AG04449 (cell line): ENCODE measurements around the gene GLDC.

Source experiments
- CTCF ChIA-PET: fragments of 350-600 bp; formaldehyde crosslinking; extraction: SDS; loops from one replicate; lab custom pipeline; 2021; ENCODE audit warnings: antibody characterized with exemption; lab: Yijun Ruan, JAX
- POLR2A ChIA-PET: fragments of 400-600, 350-600 bp; formaldehyde crosslinking; extraction: SDS; loops from one replicate; lab custom pipeline; 2020; ENCODE audit warnings: antibody characterized with exemption, inconsistent platforms; lab: Yijun Ruan, JAX
- DNase-seq: peaks from one replicate; pipeline ENCODE4 v3.0.0-alpha.2; 2010; ENCODE audit warnings: low read depth, low spot score
- H3K4me3 ChIP-seq: 2 replicates; pipeline ENCODE4 v1.5.1; 2011; ENCODE audit warnings: low read depth, mild to moderate bottlenecking, control low read depth, low read length
- CTCF ChIP-seq: IDR thresholded peaks from one replicate; pipeline ENCODE4 v1.5.1; 2011; ENCODE audit warnings: mild to moderate bottlenecking, moderate library complexity, low read length, control low read depth, inconsistent platforms; ENCODE audit not compliant: insufficient read depth; ENCODE audit errors: missing control alignments

The GLDC gene

DNA sequence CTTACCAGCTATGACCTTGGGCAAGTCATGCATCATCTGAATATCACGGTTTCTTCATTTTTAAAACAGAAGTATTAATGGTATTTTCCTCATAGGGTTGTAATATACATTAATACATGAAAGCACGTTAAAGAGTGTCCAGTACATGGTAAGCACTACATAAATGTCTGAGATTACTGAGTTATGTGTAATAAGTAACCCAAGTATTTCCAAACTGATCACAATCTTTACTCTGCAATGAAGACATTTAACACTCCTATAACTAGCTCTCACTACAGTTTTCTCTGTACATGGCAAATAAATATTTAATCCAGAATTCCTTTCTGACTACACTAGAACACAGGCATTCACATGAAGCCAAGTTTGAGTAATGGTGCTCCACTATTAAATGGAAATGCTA, 4.0 kb downstream of the GLDC start:
- DNase-seq, result no peak
- no peak for TF ChIP-seq CTCF
- H3K4me3 ChIP-seq, result no peak overlapping the region
- CTCF ChIA-PET, result no interaction called here
- POLR2A ChIA-PET, result interaction anchor here (0.5 kb wide), 1 partner anchor 228 kb away, joined by 3 read pairs; the partner anchor contains the start of gene UHRF2

DNA sequence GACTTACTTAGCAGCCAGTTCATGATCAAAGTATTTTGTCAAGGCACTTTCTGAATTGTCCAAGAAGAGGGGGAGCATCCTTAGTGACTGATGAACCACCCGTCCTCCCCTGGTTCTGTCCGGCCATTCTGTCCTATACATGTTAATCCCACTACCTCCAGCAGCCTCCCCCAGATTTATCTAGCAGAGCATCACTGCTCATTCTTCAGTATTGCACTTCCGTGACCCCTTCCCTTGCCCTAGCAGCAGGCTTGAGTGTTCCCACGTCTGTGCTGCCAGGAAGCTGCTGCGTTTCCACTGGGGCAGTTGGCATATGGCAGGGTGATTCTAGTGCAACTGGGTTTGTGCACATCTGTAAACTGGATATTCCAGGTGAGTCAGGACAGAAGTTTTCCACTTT, 4.5 kb downstream of the GLDC start:
- CTCF ChIA-PET, result interaction anchor here (0.6 kb wide), 1 partner anchor 128 kb away, joined by 3 read pairs; no protein-coding TSS in a partner anchor
- no peak overlapping the region for H3K4me3 ChIP-seq
- no peak for DNase-seq
- no peak for TF ChIP-seq CTCF
- POLR2A ChIA-PET, result interaction anchor here (0.5 kb wide), 1 partner anchor 228 kb away, joined by 3 read pairs; the partner anchor contains the start of gene UHRF2

GRCh38 chr9:6640268-6641051, 5.1 kb downstream of the GLDC start:
- TF ChIP-seq CTCF, result no peak
- DNase-seq, result no peak
- no peak overlapping the region for H3K4me3 ChIP-seq
- POLR2A ChIA-PET, result no interaction called here
- CTCF ChIA-PET, result interaction anchor here (0.6 to 1.1 kb wide), 2 partner anchors 27 to 128 kb away, joined by 3 read pairs; no protein-coding TSS in a partner anchor

GRCh38 chr9:6639622-6640021, 5.9 kb downstream of the GLDC start:
- ChIA-PET CTCF (interaction anchor here (1.1 kb wide), 1 partner anchor 28 kb away, joined by 3 read pairs; no protein-coding TSS in a partner anchor), POLR2A (no interaction called here)
- no peak for DNase-seq
- no peak for TF ChIP-seq CTCF
- no peak overlapping the region for H3K4me3 ChIP-seq

GRCh38 chr9:6634444-6634843, 11.1 kb downstream of the GLDC start:
- TF ChIP-seq CTCF, result no peak
- POLR2A ChIA-PET, result no interaction called here
- H3K4me3 ChIP-seq, result no peak overlapping the region
- CTCF ChIA-PET, result no interaction called here
- no peak for DNase-seq

DNA sequence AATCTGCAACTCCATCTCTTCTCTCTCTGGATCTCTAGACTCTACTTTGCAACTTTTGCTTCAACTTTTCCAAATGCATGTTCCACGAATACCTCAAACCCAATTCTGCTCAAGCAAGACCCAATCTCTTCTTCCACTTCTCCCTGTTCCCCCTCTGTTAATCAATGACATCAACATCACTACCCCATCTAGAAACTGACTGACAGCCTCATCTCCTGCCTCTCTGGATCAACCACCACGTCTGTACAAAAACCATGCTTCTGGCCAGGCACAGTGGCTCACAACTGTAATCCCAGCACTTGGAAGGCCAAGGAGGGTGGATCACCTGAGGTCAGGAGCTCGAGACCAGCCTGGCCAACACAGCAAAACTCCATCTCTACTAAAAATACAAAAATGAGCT, 12.2 kb downstream of the GLDC start:
- TF ChIP-seq CTCF, result no peak
- H3K4me3 ChIP-seq, result no peak overlapping the region
- CTCF ChIA-PET, result no interaction called here
- DNase-seq, result no peak
- POLR2A ChIA-PET, result no interaction called here
